Breast epithelium (tissue), 4 donors: ENCODE measurements around the gene GOLGA6L10. TPM values are rescaled to one million over a fixed set of nuclear protein-coding genes. Genes with fewer than 3 reads are reported as not detected.

ENCODE experiments used
- DNase-seq, 2 donors: peaks; one replicate each; pipeline ENCODE4 v3.0.0-alpha.2; 2019; ENCODE audit warnings: low spot score in 2 of 2
- H3K27ac ChIP-seq, 2 donors: fragments of 200-600 bp; sonication (generic) in 1 of 2; one replicate each; pipeline ENCODE4 v1.5.1; 2016 to 2019; ENCODE audit warnings: mild to moderate bottlenecking in 1 of 2
- H3K27me3 ChIP-seq, 2 donors: fragments of 200-600 bp; sonication (generic) in 1 of 2; one replicate each; pipeline versions ENCODE4 v1.5.1 to v1.6.0; 2017 to 2019; ENCODE audit warnings: control low read depth in 1 of 2, mild to moderate bottlenecking in 1 of 2
- H3K36me3 ChIP-seq: fragments of 200-600 bp; one replicate; pipeline ENCODE4 v1.5.1; 2019
- H3K4me1 ChIP-seq, 2 donors: fragments of 200-600 bp; sonication (generic); one replicate each; pipeline ENCODE4 v1.5.1; 2016 to 2019; ENCODE audit warnings: control low read depth in 1 of 2
- H3K4me3 ChIP-seq, 3 donors: fragments of 200-600 bp; sonication (generic); 1 replicate in 2 of 3; 2 replicates in 1 of 3; pipeline ENCODE4 v1.5.1; 2016 to 2019; ENCODE audit warnings: mild to moderate bottlenecking in 3 of 3, moderate library complexity in 2 of 3
- H3K9me3 ChIP-seq, 2 donors: fragments of 200-600 bp; sonication (generic) in 1 of 2; one replicate each; pipeline ENCODE4 v1.5.1; 2016 to 2019; ENCODE audit warnings: control low read depth in 1 of 2
- POLR2A ChIP-seq: fragments of 450-650 bp; IDR thresholded peaks from one replicate; pipeline ENCODE4 v1.6.1; 2016; ENCODE audit warnings: antibody characterized with exemption, mild to moderate bottlenecking, moderate library complexity
- POLR2AphosphoS5 ChIP-seq, 3 donors: sonication (generic); formaldehyde crosslinking; IDR thresholded peaks; one replicate each; pipeline ENCODE4 v1.6.1; 2017; ENCODE audit warnings: antibody characterized with exemption in 3 of 3
- intact Hi-C: fragments of 100-400 bp; cut with DNase I; formaldehyde crosslinking; loops from one replicate; pipeline ENCODE4 v1.15.1; 2023; ENCODE audit warnings: low total_unique reads
- total RNA-seq, 3 donors: library from RNA; depleted of rRNA; stranded (reverse); fragments of >200 nt; gene quantifications; one replicate each; pipeline ENCODE4 v1.1.0, GENCODE V29; 2016
- TF ChIP-seq, protein P1 (sequence below), 3 donors: fragments of 450-650 bp; IDR thresholded peaks; one replicate each; pipeline ENCODE4 v1.5.1; 2016 to 2017; ENCODE audit warnings: antibody characterized with exemption in 3 of 3, mild to moderate bottlenecking in 3 of 3, moderate library complexity in 3 of 3

Gene GOLGA6L10
- total RNA-seq, 3 donors from 2014 or later, result 0.48 to 2.6 (median 1.6) TPM

DNA sequence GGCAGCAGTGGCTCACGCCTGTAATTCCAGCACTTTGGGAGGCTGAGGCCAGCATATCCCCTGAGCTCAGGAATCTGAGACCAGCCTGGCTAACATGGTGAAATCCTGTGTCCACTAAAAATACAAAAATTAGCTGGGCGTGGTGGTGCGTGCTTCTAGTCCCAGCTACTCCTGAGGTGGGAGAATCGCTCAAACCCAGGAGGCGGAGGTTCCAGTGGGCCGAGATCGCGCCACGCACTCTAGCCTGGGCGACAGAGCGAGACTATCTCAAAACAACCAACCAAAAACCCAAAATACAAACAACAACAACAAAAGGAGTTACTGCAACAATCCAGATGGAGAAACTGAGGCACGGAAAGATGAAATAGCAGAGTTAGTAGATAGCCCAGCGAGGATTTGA is 51.2 kb downstream of the GOLGA6L10 start:
- TF ChIP-seq, protein P1, sequence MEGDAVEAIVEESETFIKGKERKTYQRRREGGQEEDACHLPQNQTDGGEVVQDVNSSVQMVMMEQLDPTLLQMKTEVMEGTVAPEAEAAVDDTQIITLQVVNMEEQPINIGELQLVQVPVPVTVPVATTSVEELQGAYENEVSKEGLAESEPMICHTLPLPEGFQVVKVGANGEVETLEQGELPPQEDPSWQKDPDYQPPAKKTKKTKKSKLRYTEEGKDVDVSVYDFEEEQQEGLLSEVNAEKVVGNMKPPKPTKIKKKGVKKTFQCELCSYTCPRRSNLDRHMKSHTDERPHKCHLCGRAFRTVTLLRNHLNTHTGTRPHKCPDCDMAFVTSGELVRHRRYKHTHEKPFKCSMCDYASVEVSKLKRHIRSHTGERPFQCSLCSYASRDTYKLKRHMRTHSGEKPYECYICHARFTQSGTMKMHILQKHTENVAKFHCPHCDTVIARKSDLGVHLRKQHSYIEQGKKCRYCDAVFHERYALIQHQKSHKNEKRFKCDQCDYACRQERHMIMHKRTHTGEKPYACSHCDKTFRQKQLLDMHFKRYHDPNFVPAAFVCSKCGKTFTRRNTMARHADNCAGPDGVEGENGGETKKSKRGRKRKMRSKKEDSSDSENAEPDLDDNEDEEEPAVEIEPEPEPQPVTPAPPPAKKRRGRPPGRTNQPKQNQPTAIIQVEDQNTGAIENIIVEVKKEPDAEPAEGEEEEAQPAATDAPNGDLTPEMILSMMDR (IDR thresholded peaks at IDR 0.05), result no peak
- TF ChIP-seq POLR2AphosphoS5 (IDR thresholded peaks at IDR 0.05) (no peak), POLR2A (no peak)
- intact Hi-C loops, result no loop called here
- Histone ChIP-seq H3K4me1 (no peaks in the 10 kb centered on the region), H3K27me3 (no peaks in the 10 kb centered on the region), H3K4me3 (no peak overlapping the region), H3K9me3 (no peaks in the 10 kb centered on the region), H3K27ac (no peak overlapping the region), H3K36me3 (no peaks in the 10 kb centered on the region)
- DNase-seq, result no peak

DNA sequence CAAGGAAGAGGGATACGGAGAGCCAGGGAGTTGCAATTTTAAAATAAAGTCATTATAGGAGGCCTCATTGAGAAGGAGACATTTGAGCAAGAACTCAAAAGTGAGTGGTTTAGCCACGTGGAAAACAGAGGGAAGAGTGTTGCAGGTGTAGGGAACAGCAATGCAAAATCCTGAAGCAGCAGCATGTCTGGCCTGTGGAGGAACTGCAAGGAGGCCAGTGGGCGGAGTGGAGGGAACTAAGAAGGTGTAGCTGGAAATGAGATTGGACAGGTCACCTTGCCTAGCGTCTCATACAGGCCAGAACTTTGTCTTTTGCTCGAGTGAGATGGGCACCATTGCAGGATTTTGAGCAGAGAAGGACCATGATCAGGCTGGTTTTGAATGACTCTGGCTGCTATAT is 51.7 kb downstream of the GOLGA6L10 start:
- intact Hi-C loops, result no loop called here
- no peak overlapping the region for H3K27ac ChIP-seq
- H3K36me3 ChIP-seq, result no peaks in the 10 kb centered on the region
- no peak for DNase-seq
- TF ChIP-seq POLR2A (no peak), POLR2AphosphoS5 (IDR thresholded peaks at IDR 0.05) (no peak)
- TF ChIP-seq, protein P1 (IDR thresholded peaks at IDR 0.05), result no peak
- no peaks in the 10 kb centered on the region for H3K4me1 ChIP-seq
- H3K9me3 ChIP-seq, result no peaks in the 10 kb centered on the region
- no peak overlapping the region for H3K4me3 ChIP-seq
- H3K27me3 ChIP-seq, result no peaks in the 10 kb centered on the region

DNA sequence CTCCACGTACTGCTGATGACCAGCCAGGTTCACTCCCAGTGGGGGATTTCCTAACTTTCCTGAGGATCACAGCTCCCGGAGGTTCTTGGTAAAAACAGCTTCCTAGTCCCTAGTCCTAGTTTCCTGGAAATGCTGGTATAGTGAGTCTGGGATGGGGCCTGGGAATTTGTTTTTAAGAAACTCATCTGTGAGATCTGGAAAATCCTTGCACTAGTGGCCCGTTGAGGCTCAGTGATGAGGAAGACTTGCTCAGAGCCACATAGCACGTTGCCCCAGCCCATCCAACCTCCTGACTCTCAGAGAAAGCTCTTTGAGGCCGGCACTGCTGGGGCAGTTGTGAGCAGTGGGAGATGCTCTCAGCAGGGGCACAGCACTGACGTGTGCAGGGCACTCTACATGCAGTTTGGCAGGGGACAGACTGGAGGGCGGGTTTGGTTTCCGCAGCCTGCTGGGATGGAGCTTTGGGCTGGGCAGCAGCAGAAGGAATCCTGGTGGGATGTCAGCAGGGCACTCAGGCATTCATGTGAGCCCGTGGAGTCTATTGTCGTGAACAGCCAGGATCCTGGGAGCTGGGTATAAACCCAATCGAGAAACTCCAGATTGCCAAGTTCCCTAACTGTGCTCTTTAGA is 55.1 kb downstream of the GOLGA6L10 start:
- H3K27ac ChIP-seq, result no peak overlapping the region
- no peak for DNase-seq
- intact Hi-C loops, result no loop called here
- no peaks in the 10 kb centered on the region for H3K4me1 ChIP-seq
- H3K36me3 ChIP-seq, result no peaks in the 10 kb centered on the region
- H3K27me3 ChIP-seq, result no peaks in the 10 kb centered on the region
- no peak overlapping the region for H3K4me3 ChIP-seq
- no peak for TF ChIP-seq POLR2A
- TF ChIP-seq, protein P1 (IDR thresholded peaks at IDR 0.05), result no peak
- TF ChIP-seq POLR2AphosphoS5 (IDR thresholded peaks at IDR 0.05), result no peak
- H3K9me3 ChIP-seq, result peaks cover 0 to 8% of the 10 kb centered on the region in 2 donors

DNA sequence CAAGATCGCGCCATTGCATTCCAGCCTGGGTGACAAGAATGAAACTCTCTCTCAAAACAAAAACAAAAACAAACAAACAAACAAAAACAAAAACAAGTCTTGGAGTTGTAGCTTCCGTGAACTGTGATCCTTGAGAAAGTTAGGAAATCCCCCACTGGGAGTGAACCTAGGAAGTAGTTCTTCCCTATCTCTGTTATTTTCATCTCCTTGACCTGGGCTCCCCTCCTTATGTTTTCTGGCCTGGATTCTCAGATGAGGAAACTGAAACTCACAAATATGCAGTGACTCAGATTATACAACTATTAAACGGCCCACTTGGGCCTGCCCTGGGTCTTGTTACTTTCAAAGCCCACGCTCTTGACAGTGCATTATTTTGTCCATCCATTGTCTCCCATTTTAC is 57.0 kb downstream of the GOLGA6L10 start:
- intact Hi-C loops, result no loop called here
- Histone ChIP-seq H3K9me3 (peaks cover 0 to 11% of the 10 kb centered on the region in 2 donors), H3K4me3 (no peak overlapping the region), H3K4me1 (no peaks in the 10 kb centered on the region), H3K27ac (no peak overlapping the region), H3K27me3 (no peaks in the 10 kb centered on the region), H3K36me3 (no peaks in the 10 kb centered on the region)
- no peak for DNase-seq
- TF ChIP-seq POLR2AphosphoS5 (IDR thresholded peaks at IDR 0.05) (no peak), POLR2A (no peak)
- TF ChIP-seq, protein P1 (IDR thresholded peaks at IDR 0.05), result no peak

Other genes with a start within 250 kb of the GOLGA6L10 start
- gene EFL1, start 86.7 kb downstream of the GOLGA6L10 start, total RNA-seq, result 10 to 100 TPM; 12.5 to 23.7 (median 22.9) TPM
- 1 to 10 TPM; 1.1 to 2.8 (median 2.3) TPM for gene SAXO2, start 86.7 kb downstream of the GOLGA6L10 start, total RNA-seq
- gene GOLGA6L9, start 80.3 kb upstream of the GOLGA6L10 start, total RNA-seq, result 1 to 10 TPM; 2.1 to 7.5 (median 4.6) TPM
- 1,000 to 10,000 TPM; 2,556 to 3,448 (median 2,909) TPM for gene RPS17, start 191.0 kb upstream of the GOLGA6L10 start, total RNA-seq